GM12891 (cell line): Measurements from ENCODE around the gene QRICH2.

Experiments used
- PAX5 ChIP-seq: IDR thresholded peaks from 2 replicates; pipeline ENCODE4 v1.6.1; 2011; ENCODE audit warnings: low read length, moderate library complexity, mild to moderate bottlenecking; ENCODE audit not compliant: insufficient read depth, severe bottlenecking
- POLR2A ChIP-seq: IDR thresholded peaks from 2 replicates; pipeline ENCODE4 v1.6.1; 2011; ENCODE audit warnings: low read depth, low read length, control low read depth
- POLR2AphosphoS5 ChIP-seq: IDR thresholded peaks from 2 replicates; pipeline ENCODE4 v1.6.1; 2011; ENCODE audit warnings: low read depth, low read length, control low read depth
- SPI1 ChIP-seq: IDR thresholded peaks from 2 replicates; pipeline ENCODE4 v1.6.1; 2011; ENCODE audit warnings: low read depth, low read length, control low read depth
- TAF1 ChIP-seq: IDR thresholded peaks from 2 replicates; pipeline ENCODE4 v1.6.1; 2011; ENCODE audit warnings: low read depth, low read length, control low read depth

DNA sequence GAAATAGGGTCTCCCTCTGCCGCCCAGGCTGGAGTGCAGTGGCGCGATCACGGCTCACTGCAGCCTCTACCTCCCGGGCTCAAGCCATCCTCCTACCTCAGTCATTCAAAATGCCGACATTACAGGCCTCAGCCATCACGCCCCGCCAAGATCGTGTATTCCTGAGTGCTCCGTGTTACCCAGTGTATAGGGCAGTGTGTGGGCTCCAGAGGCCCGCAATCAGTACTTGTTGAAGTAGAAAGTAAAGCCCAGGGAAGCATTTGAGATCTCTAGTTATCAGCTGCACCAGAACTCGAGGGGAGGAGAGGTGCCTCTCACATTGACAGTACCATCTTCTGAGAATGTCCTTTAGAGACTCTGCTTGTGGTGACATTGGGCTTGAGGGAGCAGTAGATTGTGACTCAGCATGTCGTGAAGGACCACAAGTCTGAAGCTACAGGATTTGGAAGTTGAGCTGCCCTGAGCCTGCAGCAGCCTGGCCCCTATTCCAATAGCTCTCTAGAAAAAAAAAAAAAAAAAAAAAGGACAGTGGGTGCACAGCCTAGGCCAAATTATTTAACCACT, 46.8 kb upstream of the QRICH2 start:
- TF ChIP-seq POLR2A (no peak), POLR2AphosphoS5 (no peak), TAF1 (no peak), PAX5 (no peak), SPI1 (no peak)
